T-helper 1 cell treated with Interleukin-12 subunit alpha and Interleukin-12 subunit beta and Interleukin-4 antibody, amounts not matched to agents 30 μg/mL and 1 μg/mL, for 36 hours (primary cell): ENCODE results near the gene VWA8.
"Not testable (repeated sequence)": the region's sequence is repeated elsewhere in the genome, so short reads cannot be mapped to it uniquely, and the experiment has no call there.

Experiments
- H3K27ac Mint-ChIP-seq: one replicate; pipeline ENCODE4 v1.8.0; 2021; ENCODE audit warnings: mild to moderate bottlenecking, mixed read lengths
- H3K27me3 Mint-ChIP-seq: one replicate; pipeline ENCODE4 v1.8.0; 2021; ENCODE audit warnings: low read depth, mixed read lengths
- H3K36me3 Mint-ChIP-seq: one replicate; pipeline ENCODE4 v1.8.0; 2021; ENCODE audit warnings: low read depth, mixed read lengths
- H3K4me1 Mint-ChIP-seq: one replicate; pipeline ENCODE4 v1.8.0; 2021; ENCODE audit warnings: low read depth, mixed read lengths
- H3K4me3 Mint-ChIP-seq: one replicate; pipeline ENCODE4 v1.8.0; 2021; ENCODE audit warnings: mild to moderate bottlenecking, moderate library complexity, mixed read lengths
- H3K9me3 Mint-ChIP-seq: one replicate; pipeline ENCODE4 v1.8.0; 2021; ENCODE audit warnings: mixed read lengths

The VWA8 gene

GRCh38 chr13:41925014-41925413 lies 35.9 kb downstream of the VWA8 start:
- no peaks in the 10 kb centered on the region for H3K27me3 Mint-ChIP-seq
- peaks cover 41% of the 10 kb centered on the region for H3K36me3 Mint-ChIP-seq
- H3K4me1 Mint-ChIP-seq = peaks cover 20% of the 10 kb centered on the region
- peaks cover 45% of the 10 kb centered on the region for H3K9me3 Mint-ChIP-seq
- no peak overlapping the region for H3K4me3 Mint-ChIP-seq
- no peak overlapping the region for H3K27ac Mint-ChIP-seq

DNA sequence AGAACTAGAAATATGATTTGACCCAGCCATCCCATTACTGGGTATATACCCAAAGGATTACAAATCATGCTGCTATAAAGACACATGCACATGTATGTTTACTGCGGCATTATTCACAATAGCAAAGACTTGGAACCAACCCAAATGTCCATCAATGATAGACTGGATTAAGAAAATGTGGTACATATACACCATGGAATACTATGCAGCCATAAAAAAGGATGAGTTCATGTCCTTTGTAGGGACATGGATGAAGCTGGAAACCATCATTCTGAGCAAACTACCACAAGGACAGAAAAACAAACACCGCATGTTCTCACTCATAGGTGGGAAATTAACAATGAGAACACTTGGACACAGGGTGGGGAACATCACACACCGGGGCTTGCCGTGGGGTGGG lies 38.0 kb downstream of the VWA8 start:
- Mint-ChIP-seq H3K36me3 (peaks cover 36% of the 10 kb centered on the region), H3K4me1 (peaks cover 25% of the 10 kb centered on the region), H3K9me3 (peaks cover 45% of the 10 kb centered on the region)
- not testable (repeated sequence) for H3K27me3 Mint-ChIP-seq, H3K27ac Mint-ChIP-seq, H3K4me3 Mint-ChIP-seq

- Mint-ChIP-seq H3K4me1 (peaks cover 44% of the 10 kb centered on the region), H3K27me3 (no peaks in the 10 kb centered on the region), H3K9me3 (peaks cover 28% of the 10 kb centered on the region), H3K36me3 (peaks cover 26% of the 10 kb centered on the region), H3K27ac (no peak overlapping the region), H3K4me3 (no peak overlapping the region)
Observed at GRCh38 chr13:41919741-41920487, 41.0 kb downstream of the VWA8 start.

DNA sequence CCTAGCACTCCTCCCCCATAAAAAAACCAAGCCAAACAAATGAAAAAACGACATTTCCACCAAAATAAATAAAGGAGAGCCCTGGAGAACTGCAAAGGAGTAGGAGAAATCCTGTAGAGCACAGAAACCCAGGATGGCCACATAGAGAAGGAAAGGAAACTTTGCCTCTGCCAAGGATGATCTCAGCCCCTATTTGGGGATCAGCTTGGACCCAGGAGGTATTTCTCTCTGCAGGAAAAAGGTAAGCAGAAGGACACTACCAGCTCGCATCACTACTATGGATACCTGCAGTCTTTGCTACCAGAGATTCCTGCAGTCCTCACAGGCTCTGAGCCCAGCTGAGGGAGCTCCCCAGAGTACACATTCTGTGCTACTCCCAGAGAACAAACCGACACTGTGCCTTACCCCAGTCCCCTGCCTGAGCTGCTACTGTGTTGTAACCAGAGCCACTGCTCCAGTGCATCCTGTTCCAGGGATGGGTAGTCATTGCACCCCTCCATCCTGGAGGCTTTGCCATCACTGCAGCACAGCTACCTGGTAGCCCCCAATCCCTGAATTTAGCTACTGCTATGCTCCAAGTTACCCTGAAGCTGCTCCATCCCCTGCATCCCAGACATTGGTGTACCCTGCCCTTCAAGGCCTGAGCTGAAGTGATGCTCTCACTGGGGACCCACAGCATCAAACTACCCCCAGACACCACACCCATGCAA lies 41.7 kb downstream of the VWA8 start:
- H3K4me3 Mint-ChIP-seq = no peak overlapping the region
- H3K36me3 Mint-ChIP-seq = peaks cover 21% of the 10 kb centered on the region
- no peaks in the 10 kb centered on the region for H3K27me3 Mint-ChIP-seq
- no peak overlapping the region for H3K27ac Mint-ChIP-seq
- peaks cover 42% of the 10 kb centered on the region for H3K4me1 Mint-ChIP-seq
- H3K9me3 Mint-ChIP-seq = peaks cover 23% of the 10 kb centered on the region

DNA sequence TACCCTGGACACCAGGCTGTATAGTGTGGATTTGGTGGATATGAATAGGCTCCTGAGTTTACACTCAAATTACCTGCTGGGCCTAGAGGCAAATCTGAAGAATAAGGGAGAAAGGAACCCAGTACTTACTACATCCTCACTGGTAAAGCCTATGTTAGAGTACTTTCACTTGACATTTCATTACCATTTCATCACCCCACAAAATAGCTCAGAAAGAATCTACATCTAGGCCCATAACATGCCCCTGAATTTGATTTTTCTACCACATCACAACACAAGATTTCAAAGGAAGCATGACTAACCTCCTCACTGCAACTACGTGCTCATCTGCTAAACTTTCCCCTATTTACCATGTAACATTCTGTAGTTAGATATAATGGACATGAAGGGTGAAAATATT lies 43.3 kb downstream of the VWA8 start:
- Mint-ChIP-seq H3K27ac (peak overlapping the region; percentile 53), H3K4me1 (peaks cover 33% of the 10 kb centered on the region), H3K9me3 (peaks cover 10% of the 10 kb centered on the region), H3K36me3 (peaks cover 12% of the 10 kb centered on the region), H3K4me3 (peak overlapping the region; percentile 30), H3K27me3 (no peaks in the 10 kb centered on the region)

GRCh38 chr13:41916173-41916954 lies 44.5 kb downstream of the VWA8 start:
- Mint-ChIP-seq H3K4me1 (peaks cover 33% of the 10 kb centered on the region), H3K36me3 (peaks cover 6% of the 10 kb centered on the region), H3K27me3 (no peaks in the 10 kb centered on the region), H3K9me3 (no peaks in the 10 kb centered on the region), H3K4me3 (peak overlapping the region; percentile 60), H3K27ac (peak overlapping the region; percentile 74)

DNA sequence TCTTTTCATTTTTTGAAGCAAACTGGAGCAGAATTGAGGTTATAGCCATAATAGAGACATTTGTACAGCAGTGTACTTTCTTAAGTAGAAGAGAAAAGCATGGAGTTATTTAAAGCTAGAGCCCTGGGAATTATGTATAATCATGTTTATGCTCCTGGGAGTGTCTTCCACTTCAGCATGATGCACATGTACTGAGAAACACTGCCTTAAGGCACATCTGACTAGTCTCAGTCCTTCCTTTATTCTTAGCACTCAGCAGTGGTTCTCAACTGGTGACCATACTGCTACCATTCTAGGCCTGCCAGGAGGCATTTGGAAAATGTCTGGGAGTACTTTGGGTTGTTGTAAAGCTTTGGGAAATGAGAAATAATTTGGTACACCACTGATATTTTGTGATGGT lies 45.8 kb downstream of the VWA8 start:
- H3K27me3 Mint-ChIP-seq = no peaks in the 10 kb centered on the region
- H3K4me3 Mint-ChIP-seq = no peak overlapping the region
- no peaks in the 10 kb centered on the region for H3K9me3 Mint-ChIP-seq
- H3K4me1 Mint-ChIP-seq = peaks cover 33% of the 10 kb centered on the region
- H3K27ac Mint-ChIP-seq = no peak overlapping the region
- H3K36me3 Mint-ChIP-seq = peaks cover 1% of the 10 kb centered on the region

GRCh38 chr13:41914552-41914951 lies 46.4 kb downstream of the VWA8 start:
- peaks cover 31% of the 10 kb centered on the region for H3K4me1 Mint-ChIP-seq
- peaks cover 2% of the 10 kb centered on the region for H3K36me3 Mint-ChIP-seq
- no peaks in the 10 kb centered on the region for H3K9me3 Mint-ChIP-seq
- no peaks in the 10 kb centered on the region for H3K27me3 Mint-ChIP-seq
- H3K27ac Mint-ChIP-seq = no peak overlapping the region
- H3K4me3 Mint-ChIP-seq = no peak overlapping the region

GRCh38 chr13:41909506-41909905 lies 51.4 kb downstream of the VWA8 start:
- peaks cover 11% of the 10 kb centered on the region for H3K36me3 Mint-ChIP-seq
- H3K4me3 Mint-ChIP-seq = no peak overlapping the region
- H3K4me1 Mint-ChIP-seq = peaks cover 1% of the 10 kb centered on the region
- H3K27me3 Mint-ChIP-seq = no peaks in the 10 kb centered on the region
- no peak overlapping the region for H3K27ac Mint-ChIP-seq
- H3K9me3 Mint-ChIP-seq = no peaks in the 10 kb centered on the region

- no peak overlapping the region for H3K4me3 Mint-ChIP-seq
- H3K27me3 Mint-ChIP-seq = no peaks in the 10 kb centered on the region
- H3K36me3 Mint-ChIP-seq = peaks cover 10% of the 10 kb centered on the region
- no peaks in the 10 kb centered on the region for H3K9me3 Mint-ChIP-seq
- peaks cover 1% of the 10 kb centered on the region for H3K4me1 Mint-ChIP-seq
- no peak overlapping the region for H3K27ac Mint-ChIP-seq
Observed at GRCh38 chr13:41905600-41906254, 55.2 kb downstream of the VWA8 start.

- H3K9me3 Mint-ChIP-seq = no peaks in the 10 kb centered on the region
- H3K27me3 Mint-ChIP-seq = no peaks in the 10 kb centered on the region
- peaks cover 1% of the 10 kb centered on the region for H3K4me1 Mint-ChIP-seq
- peaks cover 4% of the 10 kb centered on the region for H3K36me3 Mint-ChIP-seq
- H3K27ac Mint-ChIP-seq = no peak overlapping the region
- no peak overlapping the region for H3K4me3 Mint-ChIP-seq
Observed at GRCh38 chr13:41900918-41901317, 60.0 kb downstream of the VWA8 start.

DNA sequence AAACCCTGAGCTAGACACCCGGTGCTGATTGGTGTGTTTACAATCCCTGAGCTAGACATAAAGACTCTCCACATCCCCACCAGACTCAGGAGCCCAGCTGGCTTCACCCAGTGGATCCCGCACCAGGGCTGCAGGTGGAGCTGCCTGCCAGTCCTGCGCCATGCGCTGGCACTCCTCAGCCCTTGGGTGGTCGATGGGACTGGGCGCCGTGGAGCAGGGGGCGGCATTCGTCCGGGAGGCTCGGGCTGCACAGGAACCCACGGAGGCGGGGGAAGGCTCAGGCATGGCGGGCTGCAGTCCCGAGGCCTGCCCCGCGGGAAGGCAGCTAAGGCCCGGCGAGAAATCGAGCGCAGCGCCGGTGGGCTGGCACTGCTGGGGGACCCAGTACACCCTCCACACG lies 62.5 kb downstream of the VWA8 start:
- not testable (repeated sequence) for H3K36me3 Mint-ChIP-seq, H3K27ac Mint-ChIP-seq, H3K27me3 Mint-ChIP-seq, H3K4me3 Mint-ChIP-seq, H3K9me3 Mint-ChIP-seq, H3K4me1 Mint-ChIP-seq

DNA sequence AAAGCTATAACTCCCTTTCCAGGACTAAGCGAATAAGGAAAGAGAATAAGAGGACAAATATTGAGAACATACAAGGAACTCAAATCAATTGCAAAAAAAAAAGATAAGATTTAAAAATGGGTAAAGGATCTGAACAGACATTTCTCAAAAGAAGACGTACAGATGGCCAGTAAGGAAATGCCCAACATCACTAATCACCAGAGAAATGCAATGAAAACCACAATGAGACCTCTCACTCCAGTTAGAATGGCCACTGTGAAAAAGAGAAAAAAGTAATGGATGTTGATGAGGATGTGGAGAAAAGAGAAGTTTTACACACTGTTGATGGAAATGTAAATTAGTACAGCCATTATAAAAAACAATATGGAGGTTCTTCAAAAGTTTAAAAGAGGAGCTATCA lies 63.8 kb downstream of the VWA8 start:
- Mint-ChIP-seq H3K4me3 (no peak overlapping the region), H3K27ac (no peak overlapping the region), H3K27me3 (no peaks in the 10 kb centered on the region), H3K36me3 (peaks cover 8% of the 10 kb centered on the region), H3K4me1 (no peaks in the 10 kb centered on the region), H3K9me3 (no peaks in the 10 kb centered on the region)

GRCh38 chr13:41895478-41895877 lies 65.4 kb downstream of the VWA8 start:
- H3K9me3 Mint-ChIP-seq = no peaks in the 10 kb centered on the region
- no peaks in the 10 kb centered on the region for H3K4me1 Mint-ChIP-seq
- H3K27ac Mint-ChIP-seq = no peak overlapping the region
- H3K27me3 Mint-ChIP-seq = no peaks in the 10 kb centered on the region
- no peak overlapping the region for H3K4me3 Mint-ChIP-seq
- H3K36me3 Mint-ChIP-seq = peaks cover 8% of the 10 kb centered on the region
